ENCODE data around the gene PEX12.
"Not testable (repeated sequence)": the region's sequence is repeated elsewhere in the genome, so short reads cannot be mapped to it uniquely, and the experiment has no call there.

The PEX12 gene

DNA sequence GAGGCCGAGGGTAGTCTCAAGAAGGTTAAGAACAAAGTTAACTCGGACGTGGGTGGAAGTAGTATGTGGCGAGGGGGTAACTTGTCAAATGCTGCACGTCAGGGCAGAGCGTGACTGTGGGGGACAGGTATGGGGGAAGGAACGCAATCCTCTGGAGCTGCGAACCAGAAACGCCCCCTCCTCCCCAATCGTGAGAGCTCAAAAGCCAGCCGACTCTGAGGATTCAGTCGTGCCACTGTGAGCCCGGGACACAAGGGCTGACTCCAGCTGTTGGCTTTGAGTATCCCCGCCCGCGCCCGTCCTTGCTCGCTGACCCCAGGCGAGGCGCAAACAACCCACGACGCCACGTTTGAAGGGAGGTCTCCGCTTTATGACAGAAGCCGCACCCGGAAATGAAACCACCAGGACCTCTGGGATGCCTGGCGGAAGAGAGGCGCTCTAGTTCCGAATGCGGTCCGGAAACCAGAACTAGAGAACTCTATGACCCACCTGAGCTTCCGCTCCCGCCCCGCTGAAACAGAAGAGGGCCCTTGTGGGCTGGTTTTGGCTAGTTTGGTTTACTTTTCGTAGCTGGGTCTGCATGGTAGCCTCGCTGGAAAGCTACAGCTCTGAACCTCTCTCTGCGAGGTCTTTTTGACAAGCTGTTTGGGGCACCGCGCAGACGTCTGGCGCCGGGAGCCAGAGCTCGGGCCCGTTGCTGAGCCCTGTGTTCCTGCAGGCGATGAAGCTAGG lies at the start of gene PEX12:
TSS of gene PEX12 (minus strand) at position 375 of the 732 bp plus-strand sequence. CDS start 550 bp downstream, outside the sequence.
- peak; percentile 68 for DNase-seq

DNA sequence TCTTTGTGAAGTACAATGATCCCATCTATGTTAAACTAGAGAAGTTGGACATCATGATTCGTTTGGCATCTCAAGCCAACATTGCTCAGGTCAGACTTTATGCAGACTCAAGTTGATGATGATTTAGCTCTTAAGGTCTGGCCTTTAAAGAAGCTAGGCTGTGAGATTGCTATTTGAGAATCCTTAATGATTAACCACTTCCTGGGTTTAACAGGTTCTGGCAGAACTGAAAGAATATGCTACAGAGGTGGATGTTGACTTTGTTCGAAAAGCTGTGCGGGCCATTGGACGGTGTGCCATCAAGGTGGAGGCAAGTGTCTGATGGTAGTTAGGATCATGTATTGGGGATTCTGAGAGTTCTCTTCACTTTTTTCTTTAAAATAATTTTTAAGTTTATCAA lies 49.0 kb upstream of the PEX12 start:
- DNase-seq, result no peak

DNA sequence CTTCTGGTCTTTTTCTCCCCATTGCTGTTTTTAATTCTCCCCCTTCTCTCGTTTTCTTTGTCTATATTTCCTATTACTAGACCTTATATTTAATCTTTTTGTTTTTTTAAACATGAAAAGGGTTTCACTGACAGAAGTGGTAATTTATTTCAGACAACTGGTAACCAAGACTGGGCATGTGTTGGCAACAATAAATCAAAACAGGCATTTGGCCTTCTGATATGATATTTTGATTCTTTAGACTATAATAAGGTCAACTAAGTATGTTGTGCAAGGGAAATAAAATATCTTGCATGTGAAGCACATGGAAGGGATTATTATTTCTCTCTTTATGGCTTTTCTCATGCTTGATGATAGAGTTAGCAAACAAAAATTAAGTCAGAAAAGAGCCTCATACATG lies 43.4 kb upstream of the PEX12 start:
- no peak for DNase-seq

DNA sequence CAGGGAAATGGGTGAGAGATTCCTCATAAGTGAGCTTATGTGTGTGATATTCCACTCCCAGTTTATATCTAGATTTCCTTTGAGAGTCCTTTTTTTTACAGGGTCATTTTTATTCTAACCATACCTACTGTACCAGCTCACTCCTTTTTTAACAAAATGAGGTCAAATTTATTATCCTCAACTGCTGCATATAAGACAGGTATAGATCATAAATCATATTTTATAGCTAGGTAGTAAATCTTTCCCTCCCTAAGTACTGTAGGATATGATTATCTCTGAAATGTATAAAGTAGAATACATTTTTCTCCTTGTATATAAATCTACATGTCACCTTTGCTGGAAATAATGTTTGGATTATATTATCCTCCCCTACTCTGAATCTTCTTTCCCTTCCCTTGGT lies 40.3 kb upstream of the PEX12 start:
- DNase-seq, result no peak

DNA sequence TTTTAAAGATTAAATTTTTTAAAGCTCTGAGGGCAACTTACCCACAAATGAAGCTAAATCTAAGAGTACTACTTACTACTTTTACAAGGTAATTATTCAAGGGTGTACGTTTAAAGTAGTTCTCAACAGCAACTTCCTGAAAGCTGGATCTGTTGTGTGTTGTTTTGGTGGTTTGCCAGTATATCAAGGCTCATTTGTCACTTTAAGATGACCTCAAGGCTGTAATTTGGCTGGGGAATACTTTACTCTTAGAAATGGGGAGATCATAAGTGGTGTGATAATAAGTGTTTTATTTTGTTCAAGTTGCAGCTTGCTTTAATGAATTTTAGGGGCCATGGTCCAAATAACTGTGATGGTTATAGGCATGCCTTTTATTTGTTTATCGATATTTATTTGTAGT lies 39.1 kb upstream of the PEX12 start:
- DNase-seq, result no peak

DNA sequence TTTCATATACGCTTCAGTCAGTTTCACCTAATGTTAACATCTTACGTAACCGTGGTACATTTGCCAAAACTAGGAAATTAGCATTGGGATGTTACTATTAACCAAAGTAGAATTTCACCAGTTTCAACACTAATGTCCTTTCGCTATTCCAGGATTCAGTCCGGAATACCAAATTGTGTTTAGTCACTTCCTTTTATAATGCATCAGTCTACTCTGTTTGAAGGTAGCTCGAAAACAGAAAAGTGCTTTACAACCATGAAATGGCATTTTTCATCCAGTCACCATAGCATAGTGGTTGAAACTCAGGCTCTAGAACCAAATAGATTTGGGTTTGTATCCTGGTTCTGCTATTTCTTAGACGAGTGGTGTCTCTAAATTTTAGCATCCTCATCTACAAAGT lies 38.2 kb upstream of the PEX12 start:
- DNase-seq, result no peak

DNA sequence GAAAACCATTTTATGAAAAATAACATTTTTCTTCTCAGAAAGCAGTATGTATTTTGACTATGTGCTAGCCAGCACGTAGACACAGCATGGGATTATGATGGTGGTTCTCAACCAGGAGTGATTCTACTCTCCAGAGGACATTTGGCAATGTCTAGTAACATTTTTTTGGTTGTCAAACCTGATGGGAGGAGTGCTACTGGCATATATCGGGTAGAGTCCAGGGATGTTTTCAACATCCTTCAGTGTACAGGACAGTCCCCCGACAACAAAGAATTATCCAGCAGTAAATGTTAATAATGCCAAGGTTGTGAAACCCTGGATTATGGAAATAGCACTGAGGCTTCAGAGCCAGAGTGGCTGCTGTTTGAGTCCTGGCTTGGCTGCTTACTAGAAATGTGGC lies 36.4 kb upstream of the PEX12 start:
- DNase-seq, result no peak

DNA sequence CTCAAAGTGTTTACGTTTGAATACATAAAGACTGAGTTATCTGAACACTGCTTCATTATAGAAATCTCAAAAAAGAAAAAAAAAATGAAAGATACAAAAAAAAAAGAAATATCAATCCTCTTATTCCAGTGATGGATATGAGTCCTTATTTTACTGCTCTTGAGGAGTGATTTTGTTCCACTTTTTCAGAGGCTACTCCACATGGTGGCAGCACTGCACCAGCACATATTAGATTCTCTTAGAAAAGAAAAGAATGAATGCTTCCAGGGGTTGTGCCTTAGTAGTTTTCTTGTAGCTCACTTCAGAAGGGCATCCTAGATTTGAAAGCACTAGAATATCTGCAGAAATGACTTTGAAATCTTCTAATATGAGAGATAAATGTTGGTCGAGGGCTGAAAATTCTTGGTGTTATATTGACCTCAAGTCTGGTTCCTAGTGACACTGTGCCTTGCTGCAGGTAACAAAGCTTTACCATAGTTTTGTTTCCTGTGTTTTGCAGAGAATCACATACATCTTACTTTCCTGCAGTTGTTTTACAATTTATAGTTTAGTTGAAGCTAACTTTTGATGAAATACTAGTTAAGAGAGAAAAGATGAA lies 34.7 kb upstream of the PEX12 start:
- peak; percentile 12 for DNase-seq

DNA sequence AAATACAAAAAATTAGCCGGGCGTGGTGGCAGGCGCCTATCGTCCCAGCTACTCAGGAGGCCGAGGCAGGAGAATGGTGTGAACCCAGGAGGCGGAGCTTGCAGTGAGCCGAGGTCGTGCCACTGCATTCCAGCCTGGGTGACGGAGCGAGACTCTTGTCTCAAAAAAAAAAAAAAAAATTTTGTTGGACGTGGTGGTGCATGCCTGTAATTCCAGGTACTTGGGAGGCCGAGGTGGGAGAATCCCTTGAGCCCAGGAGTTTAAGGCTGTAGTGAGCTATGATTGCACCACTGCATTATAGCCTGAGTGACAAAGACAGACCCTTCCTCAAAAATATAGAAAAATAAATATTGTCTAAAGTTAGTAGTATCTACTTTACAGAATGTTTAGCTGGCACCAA lies 32.4 kb upstream of the PEX12 start:
- DNase-seq, result not testable (repeated sequence)

DNA sequence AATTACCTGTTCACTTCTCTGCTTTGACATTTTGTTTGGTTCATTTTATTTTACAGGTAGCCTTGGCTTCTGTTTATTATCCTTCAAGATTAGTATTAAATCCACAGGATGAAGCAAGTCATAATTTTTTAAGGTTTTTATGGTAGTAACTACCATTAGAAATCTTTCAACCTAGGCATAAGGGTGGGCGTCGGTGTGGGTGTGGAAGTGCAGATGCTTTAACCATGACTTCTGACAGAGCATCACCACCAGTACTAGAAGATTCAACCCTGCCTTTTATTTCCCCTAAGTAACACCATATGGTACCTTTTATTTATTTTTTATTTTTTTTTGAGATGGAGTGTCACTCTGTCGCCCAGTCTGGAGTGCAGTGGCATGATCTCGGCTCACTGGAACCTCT lies 31.5 kb upstream of the PEX12 start:
- no peak for DNase-seq

DNA sequence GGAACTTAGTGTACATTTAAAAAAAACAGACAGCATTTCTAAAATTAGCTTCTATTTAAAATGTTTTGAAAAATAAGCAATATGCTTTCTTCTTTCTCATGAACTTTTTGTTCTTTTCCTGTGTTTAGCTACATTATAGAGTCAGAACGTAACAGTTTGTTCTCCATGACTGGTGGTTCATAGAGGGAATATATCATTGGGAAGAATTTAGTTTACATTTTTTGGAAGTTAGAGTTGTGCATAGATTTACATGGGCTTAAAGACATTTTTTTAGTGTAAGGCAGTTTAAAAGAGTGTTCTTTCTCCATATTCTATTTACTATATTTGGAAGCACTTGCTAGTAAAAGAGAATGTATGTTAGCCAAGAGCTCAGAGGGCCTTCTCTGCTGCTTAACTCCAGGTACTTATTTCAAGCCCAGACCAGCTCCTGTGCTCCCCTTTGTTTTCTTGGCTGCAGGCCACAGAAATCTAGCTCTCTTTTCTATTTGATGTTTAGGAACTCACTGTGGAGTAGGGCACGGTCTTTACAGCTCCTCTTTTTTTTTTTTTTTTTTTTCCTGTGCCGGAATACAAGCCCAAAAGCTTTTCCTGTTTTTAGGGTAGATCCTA lies 29.0 kb upstream of the PEX12 start:
- DNase-seq, result no peak

DNA sequence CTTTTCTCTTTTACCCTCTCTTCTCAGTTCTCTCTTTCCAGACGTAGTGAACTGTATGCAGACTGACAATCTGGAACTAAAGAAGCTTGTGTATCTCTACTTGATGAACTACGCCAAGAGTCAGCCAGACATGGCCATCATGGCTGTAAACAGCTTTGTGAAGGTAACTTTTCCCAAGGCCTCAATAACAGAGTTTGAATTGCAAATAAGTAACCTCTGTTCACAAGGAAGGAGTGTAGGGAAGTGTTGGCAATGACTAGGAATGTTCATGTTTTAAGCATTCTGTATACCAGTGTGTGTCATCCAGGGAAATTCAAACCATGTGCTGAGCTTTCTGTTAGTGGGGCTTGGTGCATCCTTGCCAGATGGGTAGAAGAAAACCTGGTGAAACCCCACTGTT lies 27.3 kb upstream of the PEX12 start:
- DNase-seq, result no peak

DNA sequence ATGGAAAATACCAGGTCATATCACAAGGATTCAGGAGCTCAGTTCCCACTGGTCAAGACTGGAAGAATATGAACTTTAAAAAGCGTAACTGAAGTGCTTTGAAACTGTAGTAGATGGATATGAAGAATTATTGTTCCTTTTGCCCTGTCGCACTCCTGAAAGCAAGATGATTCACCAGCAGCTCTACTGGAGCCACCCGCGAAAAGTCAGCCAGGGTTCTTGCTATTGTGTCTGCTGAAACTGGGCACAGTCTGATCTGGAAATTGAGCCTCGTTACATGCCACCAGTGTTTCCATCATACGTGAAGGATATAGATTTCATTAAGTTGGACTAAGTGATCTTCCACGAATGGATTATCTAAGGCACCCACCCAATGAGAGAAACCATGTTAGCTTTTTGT lies 25.3 kb upstream of the PEX12 start:
- no peak for DNase-seq

DNA sequence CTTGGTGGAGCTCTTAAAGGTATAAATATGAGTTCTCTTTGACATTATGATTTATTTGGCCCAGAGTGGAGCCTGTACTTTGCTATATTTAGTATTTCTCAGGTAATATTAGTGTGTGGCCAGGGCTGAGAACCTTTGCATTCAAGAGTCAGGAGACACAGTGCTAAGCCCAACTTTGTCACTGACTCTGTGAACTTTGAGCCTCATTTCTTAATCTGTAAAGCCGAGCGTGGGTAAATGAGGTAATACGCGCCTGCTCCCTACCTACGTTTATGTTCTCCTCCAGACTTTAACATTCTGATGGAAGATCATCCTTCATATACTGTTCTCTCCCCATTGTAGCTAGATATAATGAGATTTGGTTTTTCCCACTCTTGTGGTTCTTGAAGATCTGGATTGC lies 19.2 kb upstream of the PEX12 start:
- DNase-seq, result no peak

DNA sequence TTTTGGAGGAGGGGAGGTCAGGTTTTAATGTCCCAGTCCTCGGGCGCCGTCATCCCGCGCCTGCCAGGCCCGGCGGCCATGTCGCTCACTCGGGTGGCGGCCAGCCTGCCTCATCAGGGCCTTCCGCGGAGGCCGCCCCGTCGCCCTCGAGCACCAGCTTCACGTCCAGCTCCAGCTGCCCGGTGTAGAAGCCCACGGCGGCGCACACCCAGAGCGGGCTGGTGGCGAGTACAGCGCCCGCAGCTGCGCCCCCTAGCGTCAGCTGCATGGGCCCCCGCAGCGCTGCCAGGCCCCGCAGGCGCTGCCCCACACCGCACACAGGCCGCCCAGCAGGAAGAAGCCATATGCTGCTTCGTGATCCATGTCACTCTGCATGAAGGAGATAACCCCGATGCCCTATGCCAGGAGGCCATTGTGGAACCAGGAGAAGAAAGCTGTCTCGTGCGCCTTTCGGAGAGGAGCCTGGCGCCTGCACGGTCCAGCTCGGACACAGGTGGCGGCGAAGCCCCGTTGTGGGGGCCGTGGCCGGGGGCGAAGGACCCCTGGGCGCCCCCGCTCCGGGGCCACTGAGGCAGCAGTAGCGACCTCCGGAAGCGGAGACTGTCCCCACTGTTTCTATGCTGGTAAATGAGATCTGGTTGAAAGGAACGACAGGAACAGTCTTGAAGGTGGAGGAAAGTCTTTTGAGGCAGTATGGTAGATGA lies 18.3 kb upstream of the PEX12 start:
- DNase-seq, result no peak

DNA sequence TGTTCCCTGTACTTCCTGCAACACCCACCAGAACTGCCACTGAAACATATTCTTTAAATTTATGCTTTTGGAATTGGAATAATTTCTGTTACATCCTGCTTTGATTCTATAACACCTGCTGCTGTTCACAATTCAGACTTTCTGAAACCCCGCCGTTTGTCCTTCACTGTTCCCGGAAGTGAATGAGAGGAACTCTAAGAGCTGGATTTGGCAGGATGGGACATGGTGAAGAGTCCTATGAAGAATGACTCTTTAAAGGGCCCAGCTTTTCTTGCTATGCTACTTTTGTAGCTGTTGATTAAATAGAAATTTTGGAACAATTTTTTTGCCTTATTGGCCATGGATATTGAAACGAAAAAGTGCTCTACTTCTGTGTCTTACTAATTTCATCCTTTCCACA lies 17.7 kb upstream of the PEX12 start:
- no peak for DNase-seq

DNA sequence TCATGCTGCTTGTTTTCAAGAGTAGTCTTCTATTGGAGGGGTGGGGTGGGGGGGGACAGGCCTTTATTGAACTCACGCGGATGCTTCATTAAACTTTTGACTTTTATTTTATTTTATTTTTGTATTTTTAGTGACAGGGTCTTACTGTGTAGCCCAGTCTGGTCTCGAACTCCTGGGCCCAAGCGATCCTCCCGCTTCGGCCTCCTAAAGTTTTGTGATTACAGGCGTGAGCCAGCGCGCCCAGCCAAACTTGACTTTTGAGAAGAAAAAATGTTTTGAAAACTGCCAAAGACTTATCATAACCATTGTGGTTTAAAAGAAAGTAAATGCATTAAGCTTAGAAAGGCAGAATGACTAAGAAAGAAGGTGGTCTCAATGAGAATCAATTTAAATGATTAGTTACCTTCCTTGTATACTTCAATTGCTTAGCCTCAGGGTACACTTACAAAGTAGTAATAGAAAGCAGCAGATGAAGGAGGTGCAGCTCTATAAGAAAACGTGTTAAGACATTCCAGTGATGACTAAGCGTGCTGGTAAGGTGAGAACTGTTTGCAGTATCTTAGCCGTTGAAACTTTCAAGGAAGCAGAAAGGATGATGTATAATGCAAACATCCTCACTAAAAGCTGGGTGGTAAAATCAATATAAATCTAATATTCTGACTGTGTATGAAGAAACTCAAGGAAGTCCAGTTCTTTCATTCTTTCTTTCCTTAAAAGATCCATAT lies 10.0 kb upstream of the PEX12 start:
- peak; percentile 16 for DNase-seq

DNA sequence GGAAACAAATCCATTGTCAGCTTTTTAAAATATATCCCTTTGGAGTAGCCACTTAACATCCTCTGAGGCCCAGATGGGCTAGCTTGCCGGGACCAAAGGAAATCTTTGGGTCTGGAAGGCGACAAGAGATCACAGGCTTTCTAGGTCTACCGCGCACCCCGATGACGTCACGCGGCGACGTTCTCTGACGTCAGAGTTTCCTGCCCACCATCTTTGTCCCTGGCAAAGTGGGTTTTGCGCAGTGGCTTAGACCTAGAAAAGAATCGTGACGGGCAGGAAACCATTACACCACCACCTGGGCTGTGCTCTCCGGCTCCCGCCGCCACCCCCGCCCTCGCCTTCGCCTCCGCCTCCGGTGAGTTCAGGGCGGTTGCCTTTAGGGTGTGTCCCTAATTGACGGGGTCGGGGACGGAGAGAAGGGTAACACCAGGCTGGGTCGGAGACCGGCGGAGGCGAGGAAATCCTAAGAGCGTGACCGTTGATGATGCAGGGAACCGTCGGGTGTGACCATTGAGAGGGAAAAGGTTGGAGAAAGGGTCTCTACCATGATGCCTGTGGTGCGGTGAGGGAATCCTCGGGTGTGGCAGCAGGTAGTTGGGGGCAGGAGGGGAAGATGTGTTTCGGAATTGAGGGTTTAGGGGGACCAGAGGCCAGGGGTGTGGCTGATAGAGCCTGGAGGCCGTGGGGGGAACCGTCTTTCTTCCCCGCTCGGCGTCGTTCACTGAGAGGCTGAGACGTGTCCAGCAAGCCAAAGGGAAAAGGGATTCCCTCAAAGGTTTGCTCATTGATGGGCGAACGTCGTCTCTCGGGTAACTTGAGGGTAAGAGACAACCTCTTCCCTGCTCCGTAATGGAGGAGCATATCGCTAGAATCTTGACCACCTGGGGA lies 8.9 kb upstream of the PEX12 start, which contains the start of gene AP2B1:
TSS of gene AP2B1 (plus strand) at position 249 of the 888 bp plus-strand sequence. CDS start 6,709 bp downstream, outside the sequence.
- DNase-seq, result peak; percentile 78

DNA sequence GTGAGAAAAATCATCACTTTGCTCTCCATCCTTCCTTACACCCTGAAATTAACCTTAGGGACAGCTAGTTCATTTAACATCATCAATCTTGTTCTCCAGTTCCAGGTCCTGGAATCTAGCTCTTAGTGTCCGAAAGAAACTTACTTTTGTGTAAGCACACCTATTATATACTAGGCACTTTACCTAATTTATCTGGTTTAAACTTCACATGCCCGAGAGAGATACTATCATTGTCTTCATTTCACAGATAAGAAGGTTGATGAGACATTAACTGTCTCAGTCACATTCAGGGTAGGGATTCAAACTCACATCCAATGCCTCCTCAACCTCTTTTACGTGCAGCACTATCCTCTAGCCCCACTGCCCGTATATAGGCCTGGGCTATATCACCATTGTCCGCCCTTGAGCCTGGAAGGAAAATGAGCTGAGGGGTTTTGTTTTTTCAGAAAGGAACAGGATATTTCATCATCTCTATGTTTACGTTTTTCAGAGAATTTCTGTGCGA lies 8.2 kb upstream of the PEX12 start:
- no peak for DNase-seq

DNA sequence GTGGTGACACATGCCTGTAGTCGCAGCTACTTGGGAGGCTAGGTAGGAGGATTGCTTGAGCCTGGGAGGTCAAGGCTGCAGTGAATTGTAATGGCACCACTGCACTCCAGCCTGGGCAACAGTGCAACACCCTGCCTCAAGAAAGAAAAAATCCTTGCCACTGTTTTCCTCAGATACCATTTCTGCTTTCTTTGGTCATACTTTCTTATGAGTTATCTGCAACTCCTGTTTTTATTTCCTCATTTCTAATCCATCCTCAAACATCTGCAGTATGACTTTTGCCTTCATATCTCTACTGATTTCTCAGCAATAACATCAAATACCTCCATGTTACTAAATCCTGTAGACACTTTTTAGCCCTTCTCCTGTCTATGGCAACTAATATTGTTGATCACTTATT lies 5.7 kb upstream of the PEX12 start:
- DNase-seq, result no peak

DNA sequence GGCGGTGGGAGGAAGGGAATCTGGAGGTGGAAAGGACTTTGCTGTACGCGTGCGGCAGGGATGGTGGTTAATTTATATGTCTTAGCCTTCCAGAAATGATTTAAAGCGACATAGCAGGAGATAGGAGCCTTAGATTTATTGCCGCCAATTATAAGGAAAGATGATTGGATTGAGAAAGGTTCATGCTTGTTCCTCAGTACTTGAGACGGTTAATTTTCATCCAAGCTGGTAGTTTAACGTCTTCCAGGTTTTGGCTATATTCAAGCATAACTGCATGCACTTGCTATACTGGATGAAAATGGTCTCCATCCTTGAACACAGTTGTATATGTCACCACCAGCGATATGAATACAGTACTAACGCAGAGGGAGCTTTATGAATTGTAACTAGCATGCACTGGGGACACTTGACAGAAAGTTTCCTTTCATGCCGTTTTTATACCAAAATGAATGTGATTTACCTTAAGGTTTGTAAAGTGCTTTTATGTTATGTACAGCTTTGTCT lies 610 bp upstream of the PEX12 start:
- DNase-seq, result no peak

DNA sequence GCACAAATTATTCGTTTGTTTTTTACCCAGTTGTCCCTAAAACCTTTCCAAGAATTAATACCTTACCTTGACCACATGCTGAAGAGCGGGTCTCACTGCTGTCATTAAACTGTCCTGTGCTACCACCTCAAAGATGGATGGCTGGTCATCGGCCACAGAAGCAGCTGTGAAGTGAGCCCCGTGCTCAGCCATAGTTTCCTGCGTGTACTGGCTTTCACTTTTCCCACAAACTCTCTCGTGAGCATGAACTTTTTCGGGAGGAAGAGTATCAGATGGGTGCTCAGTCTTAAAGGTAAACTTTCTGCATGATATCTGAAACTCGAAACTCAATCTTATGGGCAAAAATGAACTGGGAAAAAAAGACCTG lies 558 bp downstream of the PEX12 start:
- no peak for DNase-seq
